Peyer's patch (tissue), 4 donors: Measurements from ENCODE around the gene PLSCR1.

ENCODE experiments used
- CTCF ChIP-seq, 6 experiments: fragments of 450-650 bp in 4 of 6; fragments of 200-600 bp in 2 of 6; sonication (generic) in 1 of 6; IDR thresholded peaks; one replicate each; pipeline ENCODE4 v1.5.1; 2017 to 2019; ENCODE audit warnings: antibody characterized with exemption in 6 of 6, mild to moderate bottlenecking in 3 of 6, moderate library complexity in 1 of 6
- POLR2A ChIP-seq, 2 donors: fragments of 450-650 bp; IDR thresholded peaks; one replicate each; pipeline ENCODE4 v1.5.1; 2017; ENCODE audit warnings: antibody characterized with exemption in 2 of 2, mild to moderate bottlenecking in 2 of 2, moderate library complexity in 2 of 2

GRCh38 chr3:146542179-146542578 is 2.2 kb downstream of the PLSCR1 start:
- TF ChIP-seq CTCF (IDR thresholded peaks at IDR 0.05) (no peak), POLR2A (IDR thresholded peaks at IDR 0.05) (no peak)
